Subcutaneous adipose tissue (tissue), 4 donors: ENCODE data around the gene WNK1. TPM values are rescaled to one million over a fixed set of nuclear protein-coding genes. Genes with fewer than 3 reads are reported as not detected.

Source experiments
- total RNA-seq, 4 donors: library from RNA; depleted of rRNA; stranded (reverse); fragments of >200 nt; gene quantifications; one replicate each; pipeline ENCODE4 v1.1.0, GENCODE V29; 2016
- TF ChIP-seq, protein P1 (sequence below): fragments of 450-650 bp; IDR thresholded peaks from one replicate; pipeline ENCODE4 v1.5.1; 2016; ENCODE audit warnings: low read depth, mild to moderate bottlenecking, control low read depth, antibody characterized with exemption, moderate library complexity

The WNK1 gene
- total RNA-seq = 100 to 1,000 TPM; 208 to 631 (median 301) TPM

DNA sequence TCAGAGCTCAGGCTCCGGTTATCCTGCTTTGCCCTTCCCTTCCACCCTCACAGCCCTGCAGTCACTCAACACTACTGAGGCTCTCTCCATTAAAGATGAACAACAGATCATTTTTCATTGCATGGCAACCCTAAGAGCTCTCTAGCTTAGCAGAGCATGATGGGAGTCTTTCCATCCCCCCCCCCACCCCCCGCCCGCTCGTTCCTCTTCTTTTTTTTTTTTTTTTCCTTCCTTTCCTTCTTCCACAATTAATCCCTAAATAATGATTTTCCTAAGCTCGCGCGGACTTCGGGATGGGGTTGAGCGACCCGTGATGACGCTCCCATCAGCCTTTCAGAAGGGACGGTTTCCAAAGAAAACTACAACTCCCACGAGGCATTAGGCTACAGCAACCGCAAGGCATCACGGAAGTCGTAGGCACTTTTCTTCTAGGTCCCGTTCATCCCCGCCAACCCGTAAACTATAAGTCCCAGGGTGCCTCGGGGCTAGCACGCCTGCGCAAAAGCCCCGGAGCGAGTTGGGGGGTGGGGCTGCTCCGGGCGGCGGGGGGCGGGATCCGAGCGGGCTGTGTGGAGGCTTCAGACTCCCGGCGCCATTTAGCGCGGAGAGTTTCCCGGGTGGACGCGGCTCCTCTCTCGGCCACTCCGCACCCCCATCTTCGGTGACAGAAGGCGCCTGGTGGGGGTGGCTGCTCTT is at the start of gene WNK1:
TSS of gene WNK1 (plus strand) at position 581 of the 696 bp plus-strand sequence. CDS start 987 bp downstream, outside the sequence.
- TF ChIP-seq, protein P1, sequence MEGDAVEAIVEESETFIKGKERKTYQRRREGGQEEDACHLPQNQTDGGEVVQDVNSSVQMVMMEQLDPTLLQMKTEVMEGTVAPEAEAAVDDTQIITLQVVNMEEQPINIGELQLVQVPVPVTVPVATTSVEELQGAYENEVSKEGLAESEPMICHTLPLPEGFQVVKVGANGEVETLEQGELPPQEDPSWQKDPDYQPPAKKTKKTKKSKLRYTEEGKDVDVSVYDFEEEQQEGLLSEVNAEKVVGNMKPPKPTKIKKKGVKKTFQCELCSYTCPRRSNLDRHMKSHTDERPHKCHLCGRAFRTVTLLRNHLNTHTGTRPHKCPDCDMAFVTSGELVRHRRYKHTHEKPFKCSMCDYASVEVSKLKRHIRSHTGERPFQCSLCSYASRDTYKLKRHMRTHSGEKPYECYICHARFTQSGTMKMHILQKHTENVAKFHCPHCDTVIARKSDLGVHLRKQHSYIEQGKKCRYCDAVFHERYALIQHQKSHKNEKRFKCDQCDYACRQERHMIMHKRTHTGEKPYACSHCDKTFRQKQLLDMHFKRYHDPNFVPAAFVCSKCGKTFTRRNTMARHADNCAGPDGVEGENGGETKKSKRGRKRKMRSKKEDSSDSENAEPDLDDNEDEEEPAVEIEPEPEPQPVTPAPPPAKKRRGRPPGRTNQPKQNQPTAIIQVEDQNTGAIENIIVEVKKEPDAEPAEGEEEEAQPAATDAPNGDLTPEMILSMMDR = no peak

DNA sequence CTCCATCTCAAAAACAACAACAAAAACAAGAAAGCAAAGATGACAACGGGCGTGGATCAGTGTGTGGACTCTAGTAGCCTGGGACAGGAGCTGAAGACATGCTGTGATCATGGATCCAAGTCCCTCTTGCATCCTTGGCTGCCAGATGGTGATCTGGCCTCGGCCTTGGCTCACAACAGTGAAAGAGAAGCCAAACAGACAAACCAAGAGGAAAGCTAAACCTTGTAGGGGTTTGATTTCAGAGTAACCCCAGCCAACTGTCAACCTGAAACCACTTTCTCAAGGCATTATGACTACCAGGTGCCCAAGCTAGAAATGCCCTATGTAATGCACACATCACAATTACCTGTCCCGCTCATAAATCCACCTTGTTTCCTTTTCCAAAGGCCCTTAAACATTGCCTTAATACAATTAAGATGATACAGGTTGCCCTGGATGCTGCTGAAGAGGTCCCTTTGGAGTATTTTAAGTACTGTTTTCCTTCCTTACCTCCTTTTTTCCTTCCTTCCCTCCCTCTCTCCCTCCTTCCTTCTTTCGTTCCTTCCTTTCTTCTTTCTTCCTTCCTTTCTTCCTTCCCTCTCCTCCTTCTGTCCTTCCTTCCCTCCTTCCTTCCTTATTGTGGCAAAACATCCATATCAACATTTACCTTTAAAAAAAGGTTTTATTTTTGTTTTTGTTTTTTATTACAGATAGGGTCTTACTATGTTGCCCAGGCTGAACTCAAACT is 47.7 kb upstream of the WNK1 start:
- TF ChIP-seq, protein P1 = no peak

DNA sequence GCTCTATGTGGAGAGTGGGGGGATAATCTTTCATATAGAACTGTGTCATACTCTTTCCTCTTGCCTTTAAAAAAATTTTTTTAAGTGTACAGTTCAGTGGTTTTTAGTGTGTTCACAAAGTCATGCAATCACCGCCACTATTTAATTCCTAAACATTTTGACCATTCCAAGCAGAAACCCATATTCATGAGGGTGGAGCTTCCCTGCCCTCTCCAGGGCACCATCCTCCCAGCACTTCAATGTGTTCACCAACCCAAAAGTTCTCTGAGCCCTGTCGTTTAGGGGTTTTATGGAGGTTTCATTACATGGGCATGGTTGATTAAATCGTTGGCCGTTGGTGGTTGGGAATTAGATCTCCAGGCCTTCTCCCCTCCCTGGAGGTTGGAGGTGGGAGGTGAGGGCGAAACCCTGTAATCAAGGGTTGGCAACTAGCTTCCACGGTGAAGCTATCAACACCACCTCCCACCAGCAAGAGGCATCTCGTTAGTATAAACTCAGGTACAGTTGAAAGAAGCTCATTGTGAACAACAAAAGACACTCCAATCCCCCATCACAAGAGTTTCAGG is 42.8 kb upstream of the WNK1 start:
- TF ChIP-seq, protein P1 = no peak

DNA sequence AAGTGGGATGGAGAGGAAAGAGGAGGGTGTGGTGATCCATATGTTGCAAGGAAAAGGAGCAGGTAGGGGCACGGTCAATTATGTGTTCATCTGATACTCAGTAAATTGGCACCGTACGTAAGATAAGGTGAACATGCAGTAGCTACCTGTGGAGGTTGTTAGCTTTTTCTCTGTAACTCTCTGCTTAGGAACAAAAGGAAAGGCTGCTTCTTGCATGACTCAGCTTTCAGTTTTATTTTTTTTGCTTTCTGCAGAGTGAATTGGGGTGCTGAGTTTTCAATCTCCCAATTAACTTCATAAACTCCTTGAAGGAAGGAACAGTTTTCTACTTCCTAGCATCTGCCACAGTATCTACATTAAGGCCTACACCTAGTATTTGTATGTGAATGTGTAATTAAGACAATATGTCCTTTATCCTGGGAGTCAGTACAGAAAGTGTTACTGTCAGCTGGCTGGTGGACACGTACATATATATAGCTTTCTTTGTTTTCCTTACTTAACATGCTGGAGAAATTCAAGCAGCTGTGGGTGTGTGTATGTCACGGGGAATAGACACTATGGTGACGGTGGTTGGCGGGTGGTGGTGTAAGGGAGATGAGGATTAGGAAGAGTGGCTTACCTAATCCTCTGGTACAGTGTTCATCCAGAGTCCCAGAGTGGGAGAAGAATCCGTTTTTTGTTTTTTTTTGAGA is 40.1 kb upstream of the WNK1 start:
- TF ChIP-seq, protein P1 = no peak

DNA sequence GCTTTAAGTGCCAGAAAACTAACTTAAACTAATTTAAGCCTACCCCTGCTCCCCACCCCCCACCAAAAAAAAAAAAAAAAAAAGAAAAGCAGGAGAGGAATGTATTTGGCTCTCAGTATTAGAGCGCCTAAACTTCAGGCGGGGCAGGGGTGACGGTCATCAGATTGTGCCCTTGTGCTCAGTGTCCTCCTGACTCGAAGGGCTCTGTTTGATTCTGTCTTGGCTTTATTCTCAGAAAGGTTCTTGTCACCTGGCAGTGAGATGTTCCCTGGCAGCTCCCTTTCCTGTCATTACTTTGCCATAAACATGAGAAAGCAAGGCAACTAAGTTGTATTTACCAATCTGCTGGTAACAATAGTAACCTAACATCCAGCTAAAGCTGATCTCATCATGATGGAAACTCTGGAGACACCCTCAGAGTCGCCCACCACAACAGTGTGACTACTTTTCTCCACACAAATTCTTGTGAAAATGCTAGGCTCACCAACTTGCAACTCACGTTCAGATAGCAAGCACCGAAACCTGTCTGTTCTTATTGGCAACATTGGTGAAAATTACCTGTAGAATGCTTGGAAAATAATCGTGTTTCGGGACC is 39.0 kb upstream of the WNK1 start:
- TF ChIP-seq, protein P1 = no peak

DNA sequence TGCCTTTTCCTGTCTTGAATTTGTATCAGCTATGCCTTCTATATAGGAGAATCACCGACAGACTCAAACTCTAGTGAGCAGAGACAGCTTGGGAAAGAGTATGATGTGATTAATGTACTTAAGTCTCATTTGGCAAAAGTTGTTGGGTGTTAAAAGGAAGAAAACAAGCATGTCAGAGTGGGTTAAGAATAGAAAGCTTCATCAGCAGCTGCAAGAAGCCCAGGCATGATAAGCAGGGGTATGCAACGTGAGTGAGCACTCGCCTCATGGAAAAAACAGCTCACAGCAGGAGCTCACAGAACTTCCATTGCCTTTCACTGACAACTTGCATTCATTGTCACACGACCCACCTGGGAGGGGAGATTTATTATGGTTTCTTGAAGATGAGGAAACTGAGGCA is 35.9 kb upstream of the WNK1 start:
- TF ChIP-seq, protein P1 = no peak
